HFF-Myc (cell line): Measurements from ENCODE around the gene SLC2A8.
A peak's percentile ranks its signal among the peaks of the same experiment; 100 is the strongest.

Source experiments
- DNase-seq: peaks from one replicate; pipeline ENCODE4 v3.0.0-alpha.2; 2011; ENCODE audit warnings: low read depth; ENCODE audit errors: extremely low read depth
- H3K4me3 ChIP-seq: replicated peaks from 2 replicates; pipeline ENCODE4 v1.5.1; 2011; ENCODE audit warnings: low read depth, mild to moderate bottlenecking, control low read depth, low read length
- CTCF ChIP-seq: IDR thresholded peaks from 2 replicates; pipeline ENCODE4 v1.5.1; 2012; ENCODE audit warnings: mild to moderate bottlenecking, low read depth, low read length, control low read depth; ENCODE audit errors: missing control alignments

The SLC2A8 gene

GRCh38 chr9:127411122-127411521 lies 14.2 kb downstream of the SLC2A8 start:
- DNase-seq = no peak

GRCh38 chr9:127415141-127415540 lies 18.2 kb downstream of the SLC2A8 start:
- no peak for TF ChIP-seq CTCF
- no peak overlapping the region for H3K4me3 ChIP-seq
- DNase-seq = no peak

More at GRCh38 chr9:127411122-127411521, 14.2 kb downstream of the SLC2A8 start:
- H3K4me3 ChIP-seq = no peak overlapping the region
- TF ChIP-seq CTCF = no peak

GRCh38 chr9:127415657-127416056 lies 18.7 kb downstream of the SLC2A8 start:
- DNase-seq = no peak
- no peak for TF ChIP-seq CTCF
- H3K4me3 ChIP-seq = no peak overlapping the region

GRCh38 chr9:127417131-127418036 lies 20.4 kb downstream of the SLC2A8 start:
- no peak for TF ChIP-seq CTCF
- H3K4me3 ChIP-seq = no peak overlapping the region
- DNase-seq = peak; percentile 86

- TF ChIP-seq CTCF = peak; percentile 25
- no peak for DNase-seq
Measured at GRCh38 chr9:127418037-127418471, 21.1 kb downstream of the SLC2A8 start.

GRCh38 chr9:127419348-127419747 lies 22.4 kb downstream of the SLC2A8 start:
- TF ChIP-seq CTCF = no peak
- DNase-seq = no peak
- no peak overlapping the region for H3K4me3 ChIP-seq

More at GRCh38 chr9:127418037-127418471, 21.1 kb downstream of the SLC2A8 start:
- no peak overlapping the region for H3K4me3 ChIP-seq
